ENCODE measurements around the gene HAAO.

Gene HAAO

GRCh38 chr2:42829671-42830440 lies 37.5 kb upstream of the HAAO start:
- Histone ChIP-seq H3K4me1 (ENCODE audit: control insufficient read depth, insufficient read depth, low read length) (peaks cover 3% of the 10 kb centered on the region; the same call in 1 of the 2 replicates), H3K27ac (ENCODE audit: low read depth, low read length) (no peak overlapping the region), H3K4me3 (ENCODE audit: low read depth, low read length) (no peak overlapping the region), H3K9me3 (ENCODE audit: control insufficient read depth, insufficient read depth, low read length) (no peaks in the 10 kb centered on the region), H3K9ac (ENCODE audit: low read depth, low read length) (no peak overlapping the region), H3K36me3 (ENCODE audit: control insufficient read depth, insufficient read depth, low read length) (no peaks in the 10 kb centered on the region), H3K27me3 (ENCODE audit: control insufficient read depth, insufficient read depth, low read length) (peaks cover 7% of the 10 kb centered on the region)

DNA sequence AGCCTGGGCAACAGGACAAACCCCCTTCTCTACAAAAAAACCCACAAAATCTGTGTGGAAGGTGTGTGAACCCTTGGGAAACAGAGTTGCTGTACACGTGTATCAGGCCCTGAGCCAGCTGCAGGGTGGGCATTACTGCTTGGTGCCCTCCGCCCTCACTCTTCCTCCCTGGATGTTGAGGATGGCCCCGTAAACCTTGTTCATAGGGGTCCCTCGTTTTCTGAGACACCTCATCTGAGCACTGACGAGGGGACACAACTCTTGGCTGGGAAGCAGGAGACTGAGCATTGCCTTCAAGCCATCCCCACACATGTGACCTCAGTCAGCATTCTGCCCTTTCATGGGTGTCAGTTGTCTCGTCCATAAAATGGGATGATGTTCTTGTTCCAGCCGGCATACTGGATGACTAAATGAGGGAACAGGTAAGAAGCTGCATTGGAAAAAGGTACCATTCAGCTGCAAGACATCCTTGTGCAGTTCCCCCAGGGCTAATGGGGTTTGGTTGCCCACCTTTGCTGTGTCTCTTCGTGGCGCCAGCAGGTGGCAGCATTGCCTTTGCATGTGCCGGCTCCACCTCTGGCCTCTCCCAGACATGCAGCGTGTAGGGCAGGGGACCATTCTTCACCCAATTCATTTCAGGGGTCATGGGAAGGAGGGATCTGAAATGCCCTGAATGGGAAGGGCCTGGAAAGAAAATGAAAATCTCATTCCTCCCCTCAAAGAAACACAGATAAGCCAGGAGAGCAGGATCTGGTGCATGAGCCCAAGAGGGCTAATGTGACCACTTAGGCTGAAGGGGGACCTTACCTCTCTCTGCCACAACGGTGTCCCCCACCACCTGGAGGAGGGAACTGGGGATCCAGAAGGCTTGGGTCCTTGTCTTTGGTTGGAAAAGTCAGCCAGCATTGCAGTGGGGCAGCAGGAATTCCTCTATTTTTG lies 36.4 kb upstream of the HAAO start:
- Histone ChIP-seq H3K27ac (ENCODE audit: low read depth, low read length) (no peak overlapping the region), H3K4me3 (ENCODE audit: low read depth, low read length) (no peak overlapping the region)

DNA sequence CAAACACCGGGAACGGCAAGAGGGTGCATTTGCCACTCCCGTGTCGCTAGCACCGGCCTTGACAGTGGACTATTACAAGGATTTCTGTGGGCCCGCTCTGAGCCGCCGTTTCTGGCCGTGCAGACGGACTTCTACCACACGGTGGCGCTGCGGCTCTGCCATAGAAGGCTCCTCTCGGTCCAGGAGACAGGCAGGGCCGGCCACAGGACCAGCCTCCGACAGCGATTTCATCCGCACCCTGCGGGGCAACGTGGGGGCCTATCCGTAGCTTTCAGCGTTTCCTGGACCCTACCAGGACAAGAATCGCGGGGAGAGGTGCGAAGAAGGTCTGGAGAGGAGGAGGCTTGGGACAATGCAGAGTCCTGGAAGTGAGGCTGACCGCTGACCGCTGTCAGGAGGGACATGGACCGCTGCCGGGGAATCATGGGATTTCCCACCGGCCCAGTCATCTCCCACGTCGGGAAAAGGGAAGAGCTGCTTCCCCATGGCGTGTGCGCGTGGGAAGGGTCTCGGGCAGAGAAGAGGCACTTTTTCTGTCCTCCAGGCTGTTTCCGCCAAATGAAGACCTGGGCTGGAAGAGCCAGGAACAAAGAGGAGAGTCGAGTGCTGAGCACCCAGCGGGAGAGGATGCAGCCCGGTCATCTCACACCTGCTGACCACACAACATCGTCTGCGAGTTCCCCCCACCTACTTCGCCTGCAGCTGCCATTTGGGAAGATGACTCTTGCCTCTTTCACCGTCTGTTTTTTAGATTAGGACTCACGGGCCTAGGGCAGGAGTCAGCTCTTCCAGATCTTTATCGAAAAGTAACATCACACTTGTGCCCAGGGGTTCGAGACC lies 35.5 kb upstream of the HAAO start:
- H3K9me3 ChIP-seq (ENCODE audit: control insufficient read depth, insufficient read depth, low read length), result no peaks in the 10 kb centered on the region
- no peak overlapping the region for H3K27ac ChIP-seq (ENCODE audit: low read depth, low read length)
- H3K27me3 ChIP-seq (ENCODE audit: control insufficient read depth, insufficient read depth, low read length), result peaks cover 7% of the 10 kb centered on the region
- peak overlapping the region; percentile 49; the same call in 1 of the 2 replicates for H3K4me3 ChIP-seq (ENCODE audit: low read depth, low read length)
- no peaks in the 10 kb centered on the region for H3K36me3 ChIP-seq (ENCODE audit: control insufficient read depth, insufficient read depth, low read length)
- H3K4me1 ChIP-seq (ENCODE audit: control insufficient read depth, insufficient read depth, low read length), result peaks cover 3% of the 10 kb centered on the region; the same call in 1 of the 2 replicates
- no peak overlapping the region for H3K9ac ChIP-seq (ENCODE audit: low read depth, low read length)

More for the DNA sequence above, 36.4 kb upstream of the HAAO start:
- peaks cover 7% of the 10 kb centered on the region for H3K27me3 ChIP-seq (ENCODE audit: control insufficient read depth, insufficient read depth, low read length)
- H3K9ac ChIP-seq (ENCODE audit: low read depth, low read length), result no peak overlapping the region
- peaks cover 3% of the 10 kb centered on the region; the same call in 1 of the 2 replicates for H3K4me1 ChIP-seq (ENCODE audit: control insufficient read depth, insufficient read depth, low read length)
- H3K36me3 ChIP-seq (ENCODE audit: control insufficient read depth, insufficient read depth, low read length), result no peaks in the 10 kb centered on the region
- no peaks in the 10 kb centered on the region for H3K9me3 ChIP-seq (ENCODE audit: control insufficient read depth, insufficient read depth, low read length)

DNA sequence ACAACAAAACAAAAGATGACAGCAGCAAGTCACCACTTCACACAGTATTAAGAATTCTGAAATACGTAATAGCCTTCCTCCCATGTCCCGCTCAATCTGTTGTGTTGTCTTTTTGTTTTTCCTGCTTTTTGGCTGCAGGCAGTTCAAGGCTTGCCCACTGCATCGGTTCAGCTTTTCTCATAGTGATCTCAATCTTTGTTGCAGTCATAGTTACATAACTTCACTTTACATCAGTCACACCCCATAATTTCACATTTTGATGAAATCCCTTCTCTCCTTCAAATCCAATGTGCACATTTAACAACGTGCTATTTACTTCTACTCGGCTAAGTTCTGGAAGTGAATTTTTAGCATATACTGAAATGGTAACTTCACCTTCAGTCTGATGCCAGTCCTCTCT lies 33.8 kb upstream of the HAAO start:
- H3K4me1 ChIP-seq (ENCODE audit: control insufficient read depth, insufficient read depth, low read length), result peaks cover 3% of the 10 kb centered on the region; the same call in 1 of the 2 replicates
- H3K9me3 ChIP-seq (ENCODE audit: control insufficient read depth, insufficient read depth, low read length), result no peaks in the 10 kb centered on the region
- H3K36me3 ChIP-seq (ENCODE audit: control insufficient read depth, insufficient read depth, low read length), result no peaks in the 10 kb centered on the region
- no peak overlapping the region for H3K9ac ChIP-seq (ENCODE audit: low read depth, low read length)
- no peak overlapping the region for H3K4me3 ChIP-seq (ENCODE audit: low read depth, low read length)
- peaks cover 7% of the 10 kb centered on the region for H3K27me3 ChIP-seq (ENCODE audit: control insufficient read depth, insufficient read depth, low read length)
- no peak overlapping the region for H3K27ac ChIP-seq (ENCODE audit: low read depth, low read length)

DNA sequence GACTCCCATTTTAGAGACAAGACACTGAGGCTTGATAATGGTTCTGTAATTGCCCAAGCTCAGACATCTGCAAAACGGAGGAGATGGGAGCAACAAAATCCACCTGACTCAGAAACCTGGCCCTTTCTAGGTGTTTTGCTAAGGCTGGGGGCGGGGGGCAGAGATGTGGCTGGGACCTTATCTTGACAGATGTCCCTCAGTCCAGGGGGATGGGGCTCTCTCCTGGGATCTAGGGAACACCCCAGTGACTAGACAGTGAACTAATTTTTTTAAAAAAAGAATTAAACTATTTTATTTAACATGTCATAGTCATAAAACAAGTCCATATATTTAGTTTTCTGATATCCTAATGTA lies 32.0 kb upstream of the HAAO start:
- no peaks in the 10 kb centered on the region for H3K9me3 ChIP-seq (ENCODE audit: control insufficient read depth, insufficient read depth, low read length)
- no peak overlapping the region for H3K27ac ChIP-seq (ENCODE audit: low read depth, low read length)
- H3K4me1 ChIP-seq (ENCODE audit: control insufficient read depth, insufficient read depth, low read length), result peaks cover 3% of the 10 kb centered on the region; the same call in 1 of the 2 replicates

DNA sequence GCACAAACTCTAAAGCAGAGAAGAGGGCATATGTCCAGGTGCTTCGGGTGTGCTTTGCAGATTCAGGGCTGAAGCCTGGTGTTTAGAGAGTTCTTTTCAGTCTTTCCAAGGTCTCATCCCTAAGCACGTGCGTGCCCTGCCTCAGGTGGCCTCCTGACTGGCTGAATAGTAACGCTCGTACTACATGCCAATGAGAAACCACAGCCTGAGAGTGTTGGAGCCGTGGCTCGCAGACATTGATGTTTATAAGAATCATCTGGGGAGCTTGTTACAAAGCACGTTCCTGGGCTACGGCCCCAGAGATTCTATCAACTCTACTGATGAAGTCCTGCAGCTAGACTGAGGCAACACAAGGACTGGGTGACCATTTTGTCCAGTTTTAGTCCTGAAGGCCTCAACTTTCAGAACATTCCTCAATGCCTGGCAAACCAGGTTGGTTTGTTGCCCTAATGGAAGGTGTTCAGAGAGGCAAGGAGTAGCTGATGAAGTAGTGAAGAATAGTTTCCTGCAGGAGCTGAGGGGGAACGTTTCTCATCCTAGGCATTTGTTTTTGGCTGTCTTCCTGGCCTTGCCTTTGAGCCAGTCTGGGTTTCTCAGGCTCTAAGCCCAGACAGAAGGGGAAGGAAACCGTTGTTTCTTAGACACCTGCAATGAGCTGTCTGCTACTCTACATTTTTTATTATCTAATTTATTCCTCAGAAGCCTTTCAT lies 31.5 kb upstream of the HAAO start:
- Histone ChIP-seq H3K4me1 (ENCODE audit: control insufficient read depth, insufficient read depth, low read length) (peaks cover 3% of the 10 kb centered on the region; the same call in 1 of the 2 replicates), H3K27me3 (ENCODE audit: control insufficient read depth, insufficient read depth, low read length) (peaks cover 7% of the 10 kb centered on the region), H3K9me3 (ENCODE audit: control insufficient read depth, insufficient read depth, low read length) (no peaks in the 10 kb centered on the region), H3K9ac (ENCODE audit: low read depth, low read length) (no peak overlapping the region), H3K36me3 (ENCODE audit: control insufficient read depth, insufficient read depth, low read length) (no peaks in the 10 kb centered on the region), H3K4me3 (ENCODE audit: low read depth, low read length) (no peak overlapping the region), H3K27ac (ENCODE audit: low read depth, low read length) (no peak overlapping the region)

More for the DNA sequence above, 32.0 kb upstream of the HAAO start:
- Histone ChIP-seq H3K4me3 (ENCODE audit: low read depth, low read length) (no peak overlapping the region), H3K9ac (ENCODE audit: low read depth, low read length) (no peak overlapping the region), H3K36me3 (ENCODE audit: control insufficient read depth, insufficient read depth, low read length) (no peaks in the 10 kb centered on the region), H3K27me3 (ENCODE audit: control insufficient read depth, insufficient read depth, low read length) (peaks cover 7% of the 10 kb centered on the region)

GRCh38 chr2:42819160-42819559 lies 26.8 kb upstream of the HAAO start:
- Histone ChIP-seq H3K27ac (ENCODE audit: low read depth, low read length) (no peak overlapping the region), H3K4me3 (ENCODE audit: low read depth, low read length) (no peak overlapping the region), H3K36me3 (ENCODE audit: control insufficient read depth, insufficient read depth, low read length) (no peaks in the 10 kb centered on the region), H3K9ac (ENCODE audit: low read depth, low read length) (no peak overlapping the region), H3K27me3 (ENCODE audit: control insufficient read depth, insufficient read depth, low read length) (no peaks in the 10 kb centered on the region), H3K4me1 (ENCODE audit: control insufficient read depth, insufficient read depth, low read length) (0 out of 2 replicates have a peak, but pooled peaks cover 5% of the 10 kb centered on the region), H3K9me3 (ENCODE audit: control insufficient read depth, insufficient read depth, low read length) (no peaks in the 10 kb centered on the region)

DNA sequence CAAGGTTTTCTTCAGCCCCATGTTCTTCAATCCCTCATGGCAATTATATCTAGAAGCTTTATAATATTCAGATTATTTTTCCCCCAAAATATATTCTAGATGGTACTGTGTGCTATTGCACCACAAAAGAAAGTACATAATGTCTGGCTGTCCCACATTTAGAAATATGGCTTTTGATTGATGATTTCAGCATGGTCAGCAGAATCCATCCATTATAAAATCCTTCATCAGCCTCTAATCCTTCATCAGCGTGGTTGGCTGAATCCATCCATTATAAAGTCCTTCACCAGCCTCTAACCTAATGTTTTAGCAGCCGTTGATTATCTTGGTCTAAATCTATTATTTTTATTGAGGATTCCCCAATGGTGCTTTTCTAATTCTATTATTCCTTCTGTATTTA lies 23.3 kb upstream of the HAAO start:
- H3K9ac ChIP-seq (ENCODE audit: low read depth, low read length), result no peak overlapping the region
- no peaks in the 10 kb centered on the region for H3K27me3 ChIP-seq (ENCODE audit: control insufficient read depth, insufficient read depth, low read length)
- H3K36me3 ChIP-seq (ENCODE audit: control insufficient read depth, insufficient read depth, low read length), result no peaks in the 10 kb centered on the region
- H3K4me3 ChIP-seq (ENCODE audit: low read depth, low read length), result no peak overlapping the region
- H3K27ac ChIP-seq (ENCODE audit: low read depth, low read length), result no peak overlapping the region
- H3K9me3 ChIP-seq (ENCODE audit: control insufficient read depth, insufficient read depth, low read length), result no peaks in the 10 kb centered on the region
- 0 out of 2 replicates have a peak, but pooled peaks cover 5% of the 10 kb centered on the region for H3K4me1 ChIP-seq (ENCODE audit: control insufficient read depth, insufficient read depth, low read length)

DNA sequence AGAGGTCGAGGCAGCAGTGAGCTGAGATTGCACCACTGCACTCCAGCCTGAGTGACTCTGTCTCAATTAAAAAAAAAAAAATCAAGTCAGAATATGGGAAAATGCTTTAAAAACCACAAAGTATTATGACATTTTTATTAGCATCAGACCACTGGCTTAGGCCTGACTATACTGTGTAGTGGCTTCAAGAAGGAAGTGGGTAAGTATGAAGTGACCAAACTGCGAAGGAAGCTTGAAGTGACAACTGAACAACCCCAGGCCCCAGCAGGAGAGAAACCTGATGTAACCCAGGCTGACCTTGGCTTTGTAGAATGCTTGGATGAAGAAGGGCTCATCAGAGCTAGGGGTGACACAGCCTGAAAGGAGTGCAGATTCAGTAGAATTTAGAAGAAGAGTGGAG lies 21.4 kb upstream of the HAAO start:
- Histone ChIP-seq H3K27ac (ENCODE audit: low read depth, low read length) (no peak overlapping the region), H3K27me3 (ENCODE audit: control insufficient read depth, insufficient read depth, low read length) (no peaks in the 10 kb centered on the region), H3K4me1 (ENCODE audit: control insufficient read depth, insufficient read depth, low read length) (0 out of 2 replicates have a peak, but pooled peaks cover 5% of the 10 kb centered on the region), H3K9me3 (ENCODE audit: control insufficient read depth, insufficient read depth, low read length) (no peaks in the 10 kb centered on the region), H3K36me3 (ENCODE audit: control insufficient read depth, insufficient read depth, low read length) (no peaks in the 10 kb centered on the region), H3K9ac (ENCODE audit: low read depth, low read length) (no peak overlapping the region), H3K4me3 (ENCODE audit: low read depth, low read length) (no peak overlapping the region)

- no peak overlapping the region for H3K4me3 ChIP-seq (ENCODE audit: low read depth, low read length)
- H3K36me3 ChIP-seq (ENCODE audit: control insufficient read depth, insufficient read depth, low read length), result no peaks in the 10 kb centered on the region
- H3K27me3 ChIP-seq (ENCODE audit: control insufficient read depth, insufficient read depth, low read length), result no peaks in the 10 kb centered on the region; the same call in 1 of the 2 replicates
- H3K9ac ChIP-seq (ENCODE audit: low read depth, low read length), result no peak overlapping the region
- 0 out of 2 replicates have a peak, but pooled peaks cover 5% of the 10 kb centered on the region for H3K4me1 ChIP-seq (ENCODE audit: control insufficient read depth, insufficient read depth, low read length)
- no peak overlapping the region for H3K27ac ChIP-seq (ENCODE audit: low read depth, low read length)
- no peaks in the 10 kb centered on the region for H3K9me3 ChIP-seq (ENCODE audit: control insufficient read depth, insufficient read depth, low read length)
Observed at GRCh38 chr2:42812899-42813479, 20.6 kb upstream of the HAAO start.

Data from HUES48 (cell line).